HG03280 (cell line): ENCODE measurements around the gene GDF15.

Experiments
- ATAC-seq: cut with Tn5 transposase; IDR thresholded peaks from one replicate; pipeline ENCODE4 v1.9.1; 2021; ENCODE audit warnings: mild to moderate bottlenecking, moderate library complexity; ENCODE audit not compliant: unreplicated experiment

Gene GDF15

DNA sequence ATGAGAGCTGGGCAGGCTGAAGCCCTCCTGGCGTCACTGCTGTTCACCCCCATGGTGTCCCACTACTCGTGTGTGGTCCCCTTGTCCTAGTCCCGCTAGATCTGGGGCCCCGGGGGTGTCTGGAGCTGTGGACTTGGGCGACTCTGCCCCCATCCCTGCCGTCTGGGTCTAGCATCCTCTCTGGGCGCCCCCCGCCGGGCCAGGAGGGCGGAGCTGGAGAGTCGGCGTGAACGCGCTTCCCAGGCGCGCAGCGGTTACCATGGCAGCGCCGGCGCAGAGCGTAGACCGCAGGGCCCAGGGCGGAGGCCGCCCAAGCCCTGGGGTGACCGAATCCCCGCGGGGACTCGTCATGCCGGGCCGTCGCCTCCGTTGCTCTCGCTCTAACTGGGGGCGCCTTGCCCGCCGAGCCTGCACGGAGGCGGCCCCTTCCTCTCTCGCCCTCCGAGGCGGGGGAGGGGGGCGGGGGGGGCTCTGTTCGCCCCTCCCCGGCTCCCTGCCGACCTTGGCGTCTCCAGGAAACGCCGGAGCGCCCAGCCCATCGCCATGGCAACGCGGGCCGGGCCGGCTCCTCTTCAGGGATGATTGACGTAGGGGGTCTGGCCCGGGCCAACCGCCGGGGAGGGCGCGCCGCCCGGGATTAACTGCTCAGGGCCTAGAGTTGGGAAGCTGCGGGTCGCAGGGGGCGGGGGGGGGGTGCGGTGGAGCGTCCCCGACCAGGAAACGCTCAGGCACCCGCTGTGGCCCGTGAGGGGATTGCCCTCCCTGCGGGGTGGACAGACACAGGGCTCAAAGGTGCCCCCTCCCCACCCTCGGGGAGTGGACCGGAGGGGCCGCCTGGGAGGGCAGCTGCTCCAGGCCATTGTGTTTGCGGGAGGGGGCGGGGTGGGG lies 43.1 kb downstream of the GDF15 start:
- peak; percentile 55 for ATAC-seq

DNA sequence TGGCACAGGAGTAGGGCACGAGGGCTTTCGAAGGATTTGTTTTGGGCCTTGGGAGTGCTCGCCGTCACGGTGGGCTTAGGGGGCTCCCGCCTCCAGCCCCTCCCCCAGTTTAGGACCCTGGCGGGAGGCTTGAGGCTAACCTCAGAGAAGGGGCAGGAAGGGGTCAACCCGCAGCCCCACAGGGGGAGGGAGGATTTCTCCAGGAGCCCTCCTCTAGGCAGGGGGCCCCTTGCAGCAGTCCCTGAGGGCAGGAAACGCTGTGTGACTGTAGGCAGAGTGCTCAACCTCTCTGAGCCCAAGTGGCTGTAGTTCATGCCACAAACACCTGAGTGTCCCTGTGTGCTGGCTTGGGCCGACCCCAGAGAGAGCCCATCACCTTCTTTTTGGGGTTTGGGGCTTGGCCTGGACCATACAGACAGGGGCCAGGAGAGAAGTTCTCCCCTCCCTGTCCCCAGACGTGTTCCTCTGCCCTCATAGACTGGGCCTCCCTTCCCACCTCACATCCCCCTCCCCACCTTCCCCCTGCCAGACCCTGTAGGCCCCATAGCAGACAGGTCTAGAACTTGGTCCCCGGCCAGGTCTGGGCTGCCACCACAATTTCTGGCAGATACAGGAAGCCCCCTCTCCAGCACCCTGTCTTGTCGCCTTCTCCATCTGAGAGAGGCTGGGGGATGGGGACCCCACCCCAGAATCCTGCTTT lies 43.9 kb downstream of the GDF15 start:
- ATAC-seq: no peak

DNA sequence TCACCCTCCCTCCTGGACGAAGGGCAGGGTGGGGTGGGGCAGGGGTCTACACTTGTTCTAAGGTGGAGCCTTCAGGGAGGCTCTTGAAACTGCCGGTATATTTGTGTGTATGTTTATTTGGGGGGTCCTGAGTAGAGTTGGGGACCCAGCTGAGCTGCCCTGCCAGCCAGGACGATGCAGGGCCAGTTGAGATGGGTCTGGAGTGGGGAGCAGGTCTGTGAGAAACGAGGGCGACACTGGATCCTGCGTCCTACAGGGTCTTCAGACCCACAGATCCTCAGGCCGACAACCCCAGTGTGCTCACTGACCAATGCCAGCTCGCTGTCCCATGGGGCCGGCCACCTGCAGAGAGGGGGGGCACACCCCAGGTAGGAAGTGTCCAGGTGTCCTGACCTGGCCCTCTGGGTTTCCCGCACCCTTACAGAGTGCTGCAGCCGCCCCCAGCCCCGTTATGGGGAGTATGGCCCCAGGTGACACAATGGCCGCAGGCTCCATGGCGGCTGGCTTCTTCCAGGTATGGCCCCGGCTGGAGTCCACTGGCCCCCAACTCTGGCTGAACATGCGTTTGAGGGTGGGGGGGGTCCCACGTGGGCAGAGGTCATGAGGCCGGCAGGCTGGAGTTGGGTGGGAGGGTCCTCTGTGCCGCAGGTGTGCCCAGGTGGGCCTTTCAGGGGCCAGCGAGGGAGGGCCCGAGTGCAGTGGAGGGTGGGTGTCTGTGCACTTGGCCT lies 44.6 kb downstream of the GDF15 start:
- no peak for ATAC-seq

DNA sequence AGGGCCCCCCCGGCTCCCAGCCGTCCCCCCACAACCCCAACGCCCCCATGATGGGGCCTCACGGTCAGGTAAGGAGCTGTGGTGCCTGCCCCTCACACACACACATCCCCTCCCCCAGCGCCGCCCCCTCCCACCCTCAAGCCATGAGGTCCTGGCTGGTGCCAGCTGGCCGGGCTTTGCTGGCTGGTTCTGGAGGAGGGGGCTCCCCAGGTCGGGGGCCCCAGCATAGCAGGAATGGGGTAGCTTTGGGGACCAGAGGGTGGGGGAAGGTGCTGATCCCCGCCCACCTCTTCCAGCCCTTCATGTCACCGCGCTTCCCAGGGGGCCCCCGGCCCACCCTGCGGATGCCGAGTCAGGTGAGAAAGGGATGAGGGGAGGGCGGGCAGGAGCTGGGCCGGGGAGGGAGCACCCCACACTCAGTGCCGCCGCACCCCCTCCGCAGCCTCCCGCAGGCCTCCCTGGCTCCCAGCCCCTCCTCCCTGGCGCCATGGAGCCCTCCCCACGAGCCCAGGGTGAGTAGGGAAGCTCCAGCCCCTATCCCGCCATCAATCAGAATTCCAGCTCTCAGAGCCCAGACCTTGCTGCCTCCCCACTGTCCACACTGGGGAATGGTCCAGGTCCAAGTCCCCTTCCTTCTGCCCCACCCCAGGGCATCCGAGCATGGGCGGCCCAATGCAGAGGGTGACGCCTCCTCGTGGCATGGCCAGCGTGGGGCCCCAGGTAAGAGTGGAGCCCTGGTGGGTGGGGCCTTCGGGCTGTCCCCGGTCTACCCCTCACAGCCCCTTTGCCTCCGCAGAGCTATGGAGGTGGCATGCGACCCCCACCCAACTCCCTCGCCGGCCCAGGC lies 45.6 kb downstream of the GDF15 start:
- ATAC-seq: no peak

DNA sequence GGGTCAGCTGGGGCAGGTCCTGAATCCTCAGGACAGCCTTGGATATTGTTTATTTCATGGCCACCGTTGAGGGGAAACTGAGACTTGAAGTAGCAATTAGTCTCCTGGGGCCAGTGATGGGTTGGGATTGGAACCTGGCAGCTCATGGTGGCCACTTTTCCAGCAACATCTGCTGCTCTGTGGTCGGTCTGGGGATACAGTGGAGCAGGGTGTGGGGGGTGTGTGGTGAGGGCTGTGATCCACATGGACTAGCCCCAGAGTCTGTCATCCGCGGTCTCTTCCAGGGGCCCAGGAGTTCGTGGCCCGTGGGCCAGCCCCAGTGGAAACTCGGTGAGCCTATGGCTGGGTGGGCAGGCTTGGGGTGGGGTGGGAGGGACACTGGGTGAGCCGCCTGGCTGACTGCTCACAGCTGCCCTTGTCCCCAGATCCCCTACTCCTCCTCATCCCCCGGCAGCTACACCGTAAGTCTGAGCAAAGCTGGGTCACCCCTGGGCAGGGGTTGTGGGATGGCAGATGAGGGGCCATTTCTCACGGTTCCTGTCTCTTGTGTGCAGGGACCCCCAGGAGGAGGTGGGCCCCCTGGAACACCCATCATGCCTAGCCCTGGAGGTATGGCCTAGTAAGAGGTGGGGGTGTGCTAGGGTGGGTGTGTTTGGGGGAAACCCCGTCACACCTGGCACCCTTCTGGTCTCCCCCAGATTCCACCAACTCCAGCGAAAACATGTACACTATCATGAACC lies 46.5 kb downstream of the GDF15 start:
- ATAC-seq: no peak

DNA sequence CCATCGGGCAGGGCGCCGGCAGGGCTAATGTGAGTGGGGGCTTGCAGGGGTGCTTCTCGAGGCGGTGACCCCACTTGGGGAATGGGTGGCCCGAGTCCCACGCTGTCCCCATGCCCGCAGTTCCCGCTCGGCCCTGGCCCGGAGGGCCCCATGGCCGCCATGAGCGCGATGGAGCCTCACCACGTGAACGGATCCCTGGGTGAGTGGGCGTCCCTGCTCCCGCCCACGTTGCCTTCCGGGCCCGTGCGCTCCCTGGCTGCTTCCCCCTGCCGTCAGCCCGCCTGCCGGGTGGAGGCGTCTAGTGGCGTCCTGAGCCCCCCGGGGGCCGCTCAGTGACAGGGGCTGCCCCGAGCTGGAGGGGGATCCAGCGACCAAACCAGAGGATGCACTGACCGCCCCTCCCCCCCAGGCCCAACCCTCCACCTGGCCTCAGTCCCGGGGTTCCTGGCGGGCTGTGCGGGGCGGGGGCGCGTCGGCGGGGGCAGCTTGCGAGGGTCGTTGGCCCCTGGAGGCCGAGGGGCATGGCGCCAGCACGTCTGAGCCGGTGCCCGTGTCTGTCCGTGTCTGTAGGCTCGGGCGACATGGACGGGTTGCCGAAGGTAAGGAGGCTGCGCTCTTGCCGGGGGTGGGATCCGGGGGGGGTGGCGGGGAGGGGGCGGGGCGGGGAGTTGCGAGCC lies 47.2 kb downstream of the GDF15 start:
- ATAC-seq: no peak

DNA sequence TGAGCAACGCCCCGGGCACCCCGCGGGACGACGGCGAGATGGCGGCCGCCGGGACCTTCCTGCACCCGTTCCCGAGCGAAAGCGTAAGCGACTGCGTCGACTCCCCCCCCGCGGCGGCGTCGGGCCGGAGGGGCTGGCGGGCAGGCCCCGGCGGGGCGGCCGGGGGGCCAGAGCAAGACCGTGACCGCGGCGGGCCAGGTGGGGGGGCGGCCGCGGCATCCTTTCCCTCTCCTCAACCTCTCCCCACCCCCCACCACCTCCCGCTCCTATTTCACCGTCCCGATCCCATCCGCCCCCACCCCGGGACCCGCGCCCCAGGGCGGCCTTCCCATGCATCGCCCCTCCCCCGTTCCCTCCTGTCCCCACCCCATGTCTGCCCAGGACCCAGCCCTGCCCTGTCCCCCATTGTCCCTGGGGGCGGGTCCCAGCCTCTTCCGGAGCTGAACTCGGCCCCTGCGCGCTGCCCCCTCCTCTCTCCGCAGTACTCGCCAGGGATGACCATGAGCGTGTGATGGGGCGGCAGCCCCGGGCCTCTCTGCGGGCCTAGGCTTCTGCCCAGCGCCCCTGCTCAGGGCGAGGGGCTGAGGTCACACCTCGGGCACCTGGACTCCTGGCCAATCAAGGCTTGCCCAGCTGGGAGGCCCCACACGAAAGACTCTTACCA lies 47.9 kb downstream of the GDF15 start:
- no peak for ATAC-seq

DNA sequence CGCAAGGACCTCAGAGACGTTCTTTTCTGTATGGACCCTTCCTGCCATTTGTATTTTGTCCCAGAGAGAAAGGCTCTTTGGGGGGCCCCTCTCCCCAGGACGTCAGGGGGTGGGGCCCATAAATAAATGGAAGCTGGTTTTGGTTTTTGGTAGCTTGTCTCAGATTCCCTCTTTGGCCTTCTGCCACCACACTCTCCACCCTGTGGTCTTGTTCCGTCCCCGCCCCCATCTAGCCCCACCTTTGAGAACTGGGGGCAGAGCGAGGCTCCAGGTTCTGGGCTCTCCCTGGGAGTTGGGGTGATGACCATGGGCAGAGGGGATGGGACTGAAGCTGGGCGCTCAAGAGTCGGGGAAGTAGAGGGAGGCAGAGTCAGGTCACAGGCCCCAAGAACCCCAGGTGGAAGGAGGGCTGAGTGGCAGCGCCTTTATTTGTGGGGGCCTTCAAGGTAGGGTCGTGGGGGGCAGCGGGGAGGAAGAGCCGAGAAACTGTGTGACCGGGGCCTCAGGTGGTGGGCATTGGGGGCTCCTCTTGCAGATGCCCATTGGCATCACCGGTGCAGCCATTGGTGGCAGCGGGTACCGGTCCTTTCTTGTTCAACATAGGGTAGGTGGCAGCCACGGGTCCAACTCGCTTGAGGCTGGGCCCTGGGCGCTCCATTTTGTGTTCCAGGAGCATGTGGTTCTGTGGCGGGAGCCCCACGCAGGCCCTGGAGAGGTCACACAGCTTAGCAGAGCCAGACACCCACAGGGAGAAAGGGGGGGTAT lies 48.6 kb downstream of the GDF15 start:
- ATAC-seq: no peak

DNA sequence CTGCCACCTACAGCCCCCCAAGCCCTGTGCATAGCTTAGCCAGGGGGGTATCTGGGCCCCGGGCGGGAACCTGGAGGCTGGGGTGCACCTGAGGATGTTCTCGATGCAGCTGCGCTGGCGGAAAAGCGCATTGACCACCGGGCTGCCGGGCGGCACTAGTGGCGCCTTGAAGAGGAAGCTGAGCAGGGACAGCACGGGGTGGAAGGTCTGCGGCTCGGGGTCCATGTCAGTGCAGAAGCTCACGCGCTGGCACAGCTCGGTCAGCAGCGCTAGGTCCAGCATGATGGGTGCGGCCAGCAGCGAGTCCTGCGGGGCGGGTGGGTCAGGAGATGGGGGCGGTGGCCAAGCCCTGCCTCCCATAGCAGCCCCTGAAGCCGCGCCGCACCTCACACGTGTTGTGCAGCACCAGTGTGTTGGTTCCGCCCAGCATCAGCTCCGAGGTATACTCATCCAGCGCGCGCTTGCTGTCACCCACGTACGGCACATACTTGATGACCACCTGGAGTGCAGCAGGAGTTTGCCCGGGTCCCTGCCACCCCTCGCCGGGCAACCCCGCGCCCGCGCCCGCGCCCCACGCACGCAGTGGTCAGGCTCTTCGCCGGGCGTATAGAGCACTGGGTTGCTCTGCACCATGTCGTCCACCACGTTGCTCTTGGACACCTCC lies 49.4 kb downstream of the GDF15 start:
- no peak for ATAC-seq

DNA sequence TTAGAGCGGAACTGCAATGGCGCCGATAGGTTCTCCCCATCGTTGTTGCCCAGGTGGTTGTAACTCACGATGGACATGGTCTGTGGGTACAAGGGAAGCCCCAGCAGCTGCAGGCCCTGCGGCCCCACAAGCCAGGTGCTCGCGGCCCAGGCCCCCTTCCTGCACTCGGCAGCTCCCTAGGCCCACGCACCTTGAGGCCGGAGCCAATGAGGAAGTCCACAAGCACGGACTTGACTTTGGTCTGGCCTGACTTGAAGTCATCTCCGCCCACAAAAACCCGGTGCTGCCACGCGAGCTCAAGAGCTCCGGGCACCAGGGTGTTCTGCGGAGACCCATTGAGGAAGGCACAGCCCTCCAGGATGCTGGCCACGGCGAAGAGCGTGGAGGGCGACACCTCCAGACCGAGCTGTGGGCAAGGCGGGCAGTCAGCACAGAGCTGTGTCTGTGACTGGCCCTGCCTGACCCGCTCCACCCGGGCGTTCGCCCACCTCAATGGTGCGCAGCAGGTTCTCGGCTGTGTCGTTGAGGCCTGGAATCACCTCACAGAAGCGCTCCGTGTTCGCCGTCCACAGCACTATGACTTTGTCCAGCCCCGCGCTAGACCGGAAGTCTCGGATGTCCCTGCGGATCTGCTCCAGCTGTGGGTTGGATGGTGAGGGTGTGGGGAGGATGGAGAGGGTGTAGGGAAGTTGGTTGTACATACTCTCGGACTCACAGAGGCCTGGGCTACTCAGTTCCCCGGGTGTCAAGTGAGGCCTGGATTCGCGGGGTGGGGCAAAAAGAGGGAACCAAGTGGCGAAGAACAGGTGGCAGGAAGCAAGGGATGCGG lies 50.1 kb downstream of the GDF15 start:
- ATAC-seq: no peak

DNA sequence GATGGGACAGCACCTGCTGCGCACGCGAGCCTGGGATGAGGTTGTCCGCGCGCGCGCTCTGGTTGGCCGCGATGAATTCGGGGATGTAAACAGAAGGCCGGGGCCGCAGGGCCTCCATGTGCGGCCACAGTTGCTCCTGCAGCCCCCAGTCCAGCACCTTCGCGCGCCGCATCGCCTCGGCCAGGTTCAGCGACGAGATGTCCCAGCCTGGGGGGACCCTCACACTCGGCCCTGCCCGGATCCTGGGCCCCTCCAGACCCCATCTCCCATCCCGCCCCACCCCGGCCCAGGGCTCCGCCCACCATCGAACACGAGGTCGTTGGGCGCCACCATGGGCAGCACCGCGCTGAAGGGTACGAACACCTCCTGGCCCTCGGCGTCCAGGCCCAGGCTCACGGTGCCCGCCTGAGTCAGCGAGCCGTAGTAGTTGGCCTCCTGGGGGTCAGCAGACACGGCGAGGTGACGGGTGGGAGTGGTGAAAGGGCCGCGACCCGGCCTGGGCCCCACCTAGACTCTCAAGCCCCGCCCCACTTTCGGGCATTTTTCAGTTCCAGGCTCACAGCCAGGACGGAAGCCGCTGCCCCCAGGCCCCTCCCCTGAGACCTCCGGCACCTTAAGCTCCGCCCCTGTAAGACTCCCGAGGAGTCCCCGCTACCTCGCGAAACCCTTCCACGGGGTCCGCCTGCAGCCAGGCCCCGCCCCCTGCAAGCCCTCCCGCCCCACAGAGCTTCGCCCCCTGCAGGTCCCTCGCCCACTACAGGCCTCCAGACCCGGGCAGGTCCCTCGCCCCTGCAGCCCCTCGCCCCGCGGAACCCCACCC lies 50.9 kb downstream of the GDF15 start:
- ATAC-seq: no peak

DNA sequence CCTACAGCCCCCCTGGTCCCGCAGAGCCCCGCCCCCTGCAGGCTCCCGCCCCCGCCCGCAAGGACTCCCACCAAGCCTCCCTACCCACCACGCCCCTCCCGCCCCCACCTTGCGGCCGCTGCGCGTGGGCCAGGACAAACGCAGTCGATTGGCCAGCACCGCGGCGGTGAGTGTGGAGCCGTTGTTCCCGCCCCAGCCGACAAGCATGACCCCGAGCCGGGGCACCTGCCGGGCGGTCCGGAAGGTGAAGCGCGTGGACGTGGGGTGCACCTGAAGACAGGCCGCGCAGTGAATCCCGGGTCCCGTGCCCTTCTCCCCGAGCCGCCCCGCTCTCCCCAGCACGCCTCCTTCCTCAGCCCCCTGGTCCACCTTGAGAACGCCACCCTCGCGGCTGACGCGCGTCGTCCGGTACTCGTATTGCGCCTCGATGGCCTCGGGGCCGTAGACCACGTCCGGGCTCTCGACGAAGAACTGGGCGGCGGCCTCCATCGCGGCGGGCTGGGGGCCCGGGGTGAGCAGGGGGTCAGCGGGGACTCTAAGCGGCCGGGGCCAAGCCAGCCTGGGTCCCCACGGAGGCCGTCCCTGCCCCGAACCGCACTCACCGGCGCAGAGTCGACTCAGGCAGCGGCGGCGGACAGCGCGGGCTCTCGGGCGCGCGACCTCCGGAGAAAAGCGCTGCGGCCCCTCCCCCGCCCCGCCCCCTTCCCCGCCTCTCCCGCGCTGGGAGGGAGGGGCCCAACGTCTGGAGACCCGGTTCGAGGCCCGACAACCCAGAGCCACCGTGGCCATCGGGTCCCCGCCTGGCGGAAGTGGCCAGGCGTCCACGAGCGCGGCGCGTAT lies 51.8 kb downstream of the GDF15 start, which contains the start of gene ISYNA1:
ISYNA1 (minus strand) TSS at position 643 of the 840 bp plus-strand sequence; CDS start at position 489, 154 bp downstream.
- no peak for ATAC-seq

DNA sequence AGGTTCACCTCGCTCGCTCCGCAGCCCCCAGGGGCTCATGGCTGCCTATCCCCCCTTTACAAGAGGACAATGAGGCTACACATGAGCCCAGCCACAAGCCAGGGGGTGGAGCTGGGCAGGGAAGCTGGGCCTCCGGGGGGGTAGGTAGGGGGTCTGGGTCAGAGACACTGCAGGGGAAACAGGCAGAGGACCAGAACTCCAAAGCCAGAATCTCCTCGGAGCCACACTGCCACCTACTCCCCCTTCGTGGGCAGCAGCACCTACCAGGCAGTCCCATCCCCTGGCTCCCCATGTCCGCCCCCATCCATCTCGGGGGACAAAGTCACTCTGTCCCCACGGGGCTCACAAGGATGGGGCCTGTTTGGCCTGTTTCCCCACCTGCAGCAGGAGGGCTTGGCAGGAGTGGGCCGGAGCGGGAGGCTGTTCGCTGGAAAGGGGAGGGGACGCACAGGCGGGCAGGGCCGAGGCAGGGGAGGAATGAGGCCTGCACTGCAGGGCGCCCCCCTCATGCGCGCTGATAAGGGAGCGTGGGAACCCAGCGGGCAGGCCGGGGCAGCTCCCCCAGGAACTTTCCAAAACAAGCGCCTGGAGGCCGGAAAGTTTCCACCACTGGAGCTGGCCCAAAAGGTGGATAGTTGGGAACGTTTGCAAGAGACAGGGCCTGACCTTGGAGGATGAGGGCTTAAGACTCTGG lies 52.5 kb downstream of the GDF15 start:
- no peak for ATAC-seq
